ENCODE data around the gene CD300A. TPM values are rescaled to one million over a fixed set of nuclear protein-coding genes. Genes with fewer than 3 reads are reported as not detected.
A peak's percentile ranks its signal among the peaks of the same experiment; 100 is the strongest.

CD300A gene
- 1 to 10 TPM; 1.2 to 4.1 (median 2.4) TPM for total RNA-seq

- DNase-seq (ENCODE audit: extremely low spot score), result no peak
- peaks cover 0 to 54% (median 12%) of the 10 kb centered on the region in 4 donors for H3K27me3 ChIP-seq
- WGBS, result 14% methylated on average over 19 of the region's 25 CpGs
- peak within 1 kb of the TSS; percentile 29 to 50 (median 38) for H3K4me3 ChIP-seq
- TF ChIP-seq POLR2A (IDR thresholded peaks at IDR 0.05; ENCODE audit: low read depth) (no peak), EP300 (IDR thresholded peaks at IDR 0.05) (no peak), POLR2AphosphoS5 (IDR thresholded peaks at IDR 0.05) (no peak)
- TF ChIP-seq, protein P1, sequence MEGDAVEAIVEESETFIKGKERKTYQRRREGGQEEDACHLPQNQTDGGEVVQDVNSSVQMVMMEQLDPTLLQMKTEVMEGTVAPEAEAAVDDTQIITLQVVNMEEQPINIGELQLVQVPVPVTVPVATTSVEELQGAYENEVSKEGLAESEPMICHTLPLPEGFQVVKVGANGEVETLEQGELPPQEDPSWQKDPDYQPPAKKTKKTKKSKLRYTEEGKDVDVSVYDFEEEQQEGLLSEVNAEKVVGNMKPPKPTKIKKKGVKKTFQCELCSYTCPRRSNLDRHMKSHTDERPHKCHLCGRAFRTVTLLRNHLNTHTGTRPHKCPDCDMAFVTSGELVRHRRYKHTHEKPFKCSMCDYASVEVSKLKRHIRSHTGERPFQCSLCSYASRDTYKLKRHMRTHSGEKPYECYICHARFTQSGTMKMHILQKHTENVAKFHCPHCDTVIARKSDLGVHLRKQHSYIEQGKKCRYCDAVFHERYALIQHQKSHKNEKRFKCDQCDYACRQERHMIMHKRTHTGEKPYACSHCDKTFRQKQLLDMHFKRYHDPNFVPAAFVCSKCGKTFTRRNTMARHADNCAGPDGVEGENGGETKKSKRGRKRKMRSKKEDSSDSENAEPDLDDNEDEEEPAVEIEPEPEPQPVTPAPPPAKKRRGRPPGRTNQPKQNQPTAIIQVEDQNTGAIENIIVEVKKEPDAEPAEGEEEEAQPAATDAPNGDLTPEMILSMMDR (IDR thresholded peaks at IDR 0.05), result no peak
- H3K36me3 ChIP-seq, result no peaks in the 10 kb centered on the region
- H3K9me3 ChIP-seq, result no peaks in the 10 kb centered on the region
- intact Hi-C loops (cut with DNase I), result no loop called here
- H3K4me1 ChIP-seq, result peaks cover 5 to 11% (median 9%) of the 10 kb centered on the region in 4 donors
- peak within 1 kb of the TSS in 2 of 4 donors; percentile 34 to 44 for H3K27ac ChIP-seq (replicated peaks in 1 of 4)
Observed at GRCh38 chr17:74466111-74466827, at the start of gene CD300A. Gene CD300A (plus strand): TSS chr17:74466634. CDS start chr17:74466704, 70 bp downstream.

DNA sequence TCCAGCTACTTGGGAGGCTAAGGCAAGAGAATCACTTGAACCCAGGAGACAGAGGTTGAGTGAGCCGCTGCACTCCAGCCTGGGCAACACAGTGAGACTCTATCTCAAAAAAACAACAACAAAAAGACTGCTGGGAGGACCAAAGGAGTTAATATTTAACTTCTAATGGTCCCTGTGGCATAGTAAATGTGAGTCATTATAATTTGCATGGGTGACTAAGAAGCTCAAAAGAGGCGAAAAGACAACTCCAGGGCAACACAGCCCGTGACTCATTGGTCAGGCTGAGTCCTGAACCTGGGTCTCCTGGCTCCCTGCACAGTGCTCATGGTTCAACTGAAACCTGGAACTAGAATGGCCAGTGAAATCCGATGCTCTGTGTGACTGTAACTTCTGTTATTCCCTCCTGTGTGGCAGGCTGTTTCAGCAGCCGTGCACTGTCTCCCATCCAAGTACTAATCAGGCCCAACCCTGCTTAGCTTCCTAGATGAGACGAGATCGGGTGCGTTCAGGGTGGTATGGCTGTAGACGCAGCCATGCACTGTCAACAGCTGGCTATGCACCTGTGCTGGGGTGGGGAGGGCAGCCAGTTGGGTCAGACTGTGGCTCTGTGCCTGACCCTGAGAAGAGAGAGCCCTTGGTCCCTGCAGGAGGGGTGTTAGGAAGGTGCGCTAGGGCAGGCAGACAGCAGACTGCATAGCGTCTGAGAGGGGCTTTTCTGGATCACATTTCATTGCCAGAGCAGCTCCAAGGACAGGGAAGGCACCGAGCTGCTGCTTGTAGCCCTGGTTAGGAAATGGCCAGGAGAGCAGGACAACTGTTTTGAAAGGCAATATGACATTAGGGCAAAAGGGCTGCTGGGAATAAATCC is 49.0 kb upstream of the CD300A start:
- no peak overlapping the region for H3K4me3 ChIP-seq
- H3K36me3 ChIP-seq, result no peaks in the 10 kb centered on the region
- H3K9me3 ChIP-seq, result no peaks in the 10 kb centered on the region
- no peak overlapping the region for H3K27ac ChIP-seq (replicated peaks in 1 of 4)
- H3K4me1 ChIP-seq, result no peaks in the 10 kb centered on the region
- no peaks in the 10 kb centered on the region for H3K27me3 ChIP-seq
- intact Hi-C loops (cut with DNase I), result no loop called here
- no peak for TF ChIP-seq POLR2A (IDR thresholded peaks at IDR 0.05; ENCODE audit: low read depth)
- no peak for TF ChIP-seq POLR2AphosphoS5 (IDR thresholded peaks at IDR 0.05)
- TF ChIP-seq EP300 (IDR thresholded peaks at IDR 0.05), result no peak
- TF ChIP-seq, protein P1 (IDR thresholded peaks at IDR 0.05), result no peak
- 68% methylated on average over 12 of the region's 12 CpGs for WGBS
- no peak for DNase-seq (ENCODE audit: extremely low spot score)

- TF ChIP-seq POLR2A (IDR thresholded peaks at IDR 0.05; ENCODE audit: low read depth) (no peak), POLR2AphosphoS5 (IDR thresholded peaks at IDR 0.05) (no peak), EP300 (IDR thresholded peaks at IDR 0.05) (no peak)
- TF ChIP-seq, protein P1 (IDR thresholded peaks at IDR 0.05), result no peak
- WGBS, result 91% methylated on average over 10 of the region's 10 CpGs
- Histone ChIP-seq H3K9me3 (no peaks in the 10 kb centered on the region), H3K4me1 (no peaks in the 10 kb centered on the region), H3K27ac (replicated peaks in 1 of 4) (no peak overlapping the region), H3K4me3 (no peak overlapping the region), H3K27me3 (peaks cover 0 to 4% (median 0%) of the 10 kb centered on the region in 4 donors), H3K36me3 (no peaks in the 10 kb centered on the region)
- intact Hi-C loops (cut with DNase I), result no loop called here
- DNase-seq (ENCODE audit: extremely low spot score), result no peak
Observed at GRCh38 chr17:74419928-74420411, 46.5 kb upstream of the CD300A start.

DNA sequence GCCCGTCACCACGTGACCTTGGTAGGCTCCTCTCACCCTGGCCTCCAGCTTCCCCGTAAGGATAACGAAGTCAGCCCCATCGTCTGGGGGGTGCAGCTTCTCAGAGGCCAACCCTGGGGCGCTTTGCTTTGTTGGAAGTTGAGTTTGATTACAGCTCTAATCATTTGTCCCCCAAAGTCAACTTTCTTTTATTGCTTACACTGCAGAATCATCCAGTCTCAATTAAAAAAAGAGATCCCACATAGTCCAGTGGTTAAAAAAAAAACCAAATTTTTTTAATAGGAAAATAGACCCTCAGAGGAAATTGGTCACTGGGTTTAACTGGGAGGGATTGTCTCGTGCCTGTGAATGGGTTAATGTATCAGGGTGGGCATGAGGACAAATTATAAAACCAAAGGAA is 42.3 kb upstream of the CD300A start:
- no peak for DNase-seq (ENCODE audit: extremely low spot score)
- Histone ChIP-seq H3K36me3 (no peaks in the 10 kb centered on the region), H3K4me1 (peaks cover 0 to 13% (median 3%) of the 10 kb centered on the region in 4 donors), H3K27ac (replicated peaks in 1 of 4) (no peak overlapping the region), H3K27me3 (peaks cover 0 to 4% (median 0%) of the 10 kb centered on the region in 4 donors), H3K4me3 (no peak overlapping the region), H3K9me3 (no peaks in the 10 kb centered on the region)
- intact Hi-C loops (cut with DNase I), result no loop called here
- TF ChIP-seq POLR2A (IDR thresholded peaks at IDR 0.05; ENCODE audit: low read depth) (no peak), EP300 (IDR thresholded peaks at IDR 0.05) (no peak), POLR2AphosphoS5 (IDR thresholded peaks at IDR 0.05) (no peak)
- TF ChIP-seq, protein P1 (IDR thresholded peaks at IDR 0.05), result no peak
- 93% methylated on average over 7 of the region's 7 CpGs for WGBS

Measured in esophagus muscularis mucosa (tissue), 4 donors.